ENCODE measurements around the gene NR2F1-AS1.

NR2F1-AS1 gene

DNA sequence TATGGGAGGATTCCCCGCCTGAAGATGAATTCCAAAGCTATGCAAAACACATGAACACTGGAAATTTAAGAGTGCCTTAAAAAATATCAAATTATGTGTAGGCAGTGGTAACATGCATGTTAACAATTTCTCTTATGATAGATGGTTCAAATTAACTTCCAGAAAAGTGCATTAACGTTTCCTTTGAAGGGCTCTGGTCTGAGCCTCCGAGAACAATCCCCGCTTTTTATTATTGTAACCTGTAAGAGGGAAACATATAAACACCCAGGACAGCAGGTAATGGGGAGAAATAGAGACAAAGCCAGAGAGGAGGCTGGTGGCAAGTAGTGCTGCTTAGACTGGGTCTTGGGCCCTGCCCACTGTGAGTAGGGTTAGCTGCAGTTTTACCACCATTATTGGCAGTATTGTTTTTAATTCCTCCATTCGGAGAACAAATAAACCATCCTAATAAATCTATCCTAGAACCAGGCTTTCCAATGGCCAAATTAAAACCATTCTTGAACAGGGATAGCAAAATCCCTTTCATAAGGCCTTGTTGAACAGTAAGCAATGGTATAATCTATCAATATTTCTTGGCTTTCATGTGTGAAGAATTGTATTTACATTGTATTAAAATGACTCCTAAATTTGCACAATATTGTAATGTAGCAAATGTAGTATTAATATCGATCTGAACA, 8.3 kb upstream of the NR2F1-AS1 start:
- DNase-seq, result no peak

DNA sequence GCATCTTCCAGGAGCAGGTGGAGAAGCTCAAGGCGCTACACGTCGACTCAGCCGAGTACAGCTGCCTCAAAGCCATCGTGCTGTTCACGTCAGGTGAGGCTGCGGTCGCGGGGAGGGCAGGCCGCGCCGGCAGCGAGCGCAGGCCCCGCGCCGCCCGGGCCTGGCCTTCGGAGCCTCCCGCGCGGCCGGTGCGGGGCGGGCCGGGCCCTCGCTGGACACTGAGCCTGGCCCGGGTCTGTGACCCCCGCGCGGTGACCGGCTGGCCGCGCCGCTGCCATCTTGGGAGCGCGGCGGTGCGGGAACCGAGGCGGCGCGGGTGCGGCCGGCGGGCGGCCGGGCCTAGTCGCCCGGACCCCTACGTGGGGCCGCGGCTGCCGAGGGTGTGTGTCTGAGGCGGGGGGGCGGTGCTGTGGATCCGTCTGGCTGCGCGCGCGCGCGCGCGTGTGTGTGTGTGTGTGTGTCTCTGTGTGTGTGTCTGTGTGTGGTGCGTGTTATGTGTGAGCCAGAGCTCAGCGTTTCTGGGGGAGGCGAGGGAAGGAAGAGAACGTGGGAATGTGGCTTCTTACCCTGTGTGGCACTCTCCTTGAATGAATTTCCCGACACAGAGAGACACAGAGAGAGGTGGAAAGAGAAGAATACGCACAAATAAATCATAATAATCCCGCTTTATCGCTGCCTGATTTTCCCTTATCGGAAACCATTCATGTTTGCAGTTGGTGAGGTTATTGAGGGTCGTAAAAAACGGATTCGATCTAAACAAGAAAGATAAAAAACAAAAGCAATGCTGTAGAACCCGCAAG, 7.5 kb upstream of the NR2F1-AS1 start:
- no peak for DNase-seq

DNA sequence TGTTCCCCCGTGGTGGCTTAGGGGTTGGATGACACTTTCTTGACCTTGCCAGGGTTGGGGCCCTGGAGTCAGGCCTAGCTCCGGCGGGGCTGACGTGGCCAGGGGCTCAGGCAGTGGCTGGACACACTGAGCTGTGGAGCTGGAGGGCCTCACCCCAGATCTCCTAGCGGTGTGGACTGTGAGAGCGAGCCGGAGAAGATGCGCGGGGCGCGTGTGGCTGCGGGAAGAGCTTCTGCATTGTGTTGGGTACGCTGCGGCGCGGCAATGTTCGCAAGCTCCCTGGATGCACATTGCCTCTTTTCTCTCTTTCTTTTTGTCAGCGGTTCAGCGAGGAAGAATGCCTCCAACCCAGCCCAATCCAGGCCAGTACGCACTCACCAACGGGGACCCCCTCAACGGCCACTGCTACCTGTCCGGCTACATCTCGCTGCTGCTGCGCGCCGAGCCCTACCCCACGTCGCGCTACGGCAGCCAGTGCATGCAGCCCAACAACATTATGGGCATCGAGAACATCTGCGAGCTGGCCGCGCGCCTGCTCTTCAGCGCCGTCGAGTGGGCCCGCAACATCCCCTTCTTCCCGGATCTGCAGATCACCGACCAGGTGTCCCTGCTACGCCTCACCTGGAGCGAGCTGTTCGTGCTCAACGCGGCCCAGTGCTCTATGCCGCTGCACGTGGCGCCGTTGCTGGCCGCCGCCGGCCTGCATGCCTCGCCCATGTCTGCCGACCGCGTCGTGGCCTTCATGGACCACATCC, 6.8 kb upstream of the NR2F1-AS1 start:
- no peak for DNase-seq

DNA sequence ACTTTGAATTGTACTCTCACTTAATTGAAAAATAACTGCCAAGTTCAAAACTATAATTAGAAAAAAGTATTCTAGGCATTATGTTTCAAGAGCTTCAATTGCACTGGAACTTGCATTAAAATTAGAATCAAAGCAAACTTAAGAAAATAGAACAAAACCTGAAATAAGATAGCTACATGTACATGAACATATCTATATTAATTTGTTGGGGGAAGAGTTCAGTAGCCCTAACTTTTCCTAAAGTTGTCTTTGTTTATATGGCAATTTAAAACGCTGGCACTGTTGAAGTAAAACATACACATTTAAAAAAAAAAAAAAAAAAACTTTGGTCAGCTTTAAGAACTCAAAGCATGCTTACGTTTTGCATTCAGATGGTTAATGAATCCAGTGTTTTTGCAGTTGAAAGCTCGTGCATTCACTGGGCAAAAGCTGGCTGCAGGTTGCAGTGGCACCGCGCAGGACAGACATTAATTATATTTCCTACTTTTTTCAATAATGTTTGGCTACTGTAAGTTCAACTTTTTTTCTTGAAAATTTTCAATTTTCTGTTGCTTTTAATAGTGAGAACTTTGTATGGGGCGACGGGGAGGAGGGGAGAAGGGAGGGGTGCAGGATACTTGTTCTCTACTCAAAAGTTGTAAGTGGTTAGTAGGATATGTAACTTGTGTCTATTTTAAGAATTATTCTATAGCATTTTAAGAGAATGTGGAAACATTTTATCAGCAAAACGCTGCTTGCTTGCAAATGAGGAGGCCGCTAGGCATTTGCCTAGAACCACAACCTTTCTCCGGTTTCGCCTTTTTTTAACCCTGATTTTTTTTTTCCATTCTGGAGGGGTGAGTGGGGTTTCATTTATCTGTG, 5.9 kb upstream of the NR2F1-AS1 start:
- no peak for DNase-seq

DNA sequence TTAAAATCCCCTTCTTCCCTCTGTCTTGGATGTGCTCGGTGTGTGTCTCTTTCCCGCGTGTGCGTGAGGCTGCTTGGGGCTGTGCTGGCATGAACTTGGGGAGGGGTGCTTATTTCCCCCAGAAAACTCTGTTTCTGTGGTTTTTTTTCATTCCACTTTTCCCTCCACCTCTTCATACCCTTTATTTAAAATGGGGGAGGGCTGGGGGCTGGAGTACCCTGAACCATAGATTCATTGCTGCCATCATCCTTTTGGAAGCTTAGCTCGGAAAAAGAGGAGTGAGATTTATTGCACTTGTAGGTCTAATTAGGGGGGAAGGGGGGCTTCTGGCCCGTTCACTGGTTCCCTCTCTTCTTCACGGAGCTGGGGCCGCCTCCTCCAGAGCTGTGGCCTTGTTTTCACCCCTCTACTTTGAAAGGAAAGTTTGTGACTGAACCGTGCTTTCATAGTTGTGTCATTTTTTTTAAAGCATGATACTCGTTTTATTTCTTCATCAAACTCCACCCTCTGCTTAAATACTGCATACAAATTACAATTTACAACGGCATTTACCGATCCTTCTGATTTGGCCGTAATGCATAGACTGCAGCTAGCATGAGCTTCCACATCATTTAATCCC, 4.9 kb upstream of the NR2F1-AS1 start:
- DNase-seq, result no peak

DNA sequence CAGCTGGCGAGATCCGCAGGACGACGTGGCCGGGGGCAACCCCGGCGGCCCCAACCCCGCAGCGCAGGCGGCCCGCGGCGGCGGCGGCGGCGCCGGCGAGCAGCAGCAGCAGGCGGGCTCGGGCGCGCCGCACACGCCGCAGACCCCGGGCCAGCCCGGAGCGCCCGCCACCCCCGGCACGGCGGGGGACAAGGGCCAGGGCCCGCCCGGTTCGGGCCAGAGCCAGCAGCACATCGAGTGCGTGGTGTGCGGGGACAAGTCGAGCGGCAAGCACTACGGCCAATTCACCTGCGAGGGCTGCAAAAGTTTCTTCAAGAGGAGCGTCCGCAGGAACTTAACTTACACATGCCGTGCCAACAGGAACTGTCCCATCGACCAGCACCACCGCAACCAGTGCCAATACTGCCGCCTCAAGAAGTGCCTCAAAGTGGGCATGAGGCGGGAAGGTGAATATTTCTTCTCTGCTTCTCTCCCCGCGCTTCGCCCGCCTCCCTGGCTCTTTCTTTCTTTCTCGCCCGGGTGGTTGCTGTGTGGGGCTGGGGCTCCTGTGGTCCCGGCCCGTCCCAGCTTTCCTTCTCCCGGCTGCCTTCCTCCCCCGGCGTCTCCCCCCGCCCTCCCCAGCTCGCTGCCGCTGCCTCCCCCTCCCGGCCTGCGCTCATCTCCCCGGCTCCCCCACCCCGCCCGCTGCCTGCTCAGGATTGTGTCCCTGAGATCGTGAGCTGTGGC, 4.2 kb upstream of the NR2F1-AS1 start:
- DNase-seq, result peak; percentile 38

DNA sequence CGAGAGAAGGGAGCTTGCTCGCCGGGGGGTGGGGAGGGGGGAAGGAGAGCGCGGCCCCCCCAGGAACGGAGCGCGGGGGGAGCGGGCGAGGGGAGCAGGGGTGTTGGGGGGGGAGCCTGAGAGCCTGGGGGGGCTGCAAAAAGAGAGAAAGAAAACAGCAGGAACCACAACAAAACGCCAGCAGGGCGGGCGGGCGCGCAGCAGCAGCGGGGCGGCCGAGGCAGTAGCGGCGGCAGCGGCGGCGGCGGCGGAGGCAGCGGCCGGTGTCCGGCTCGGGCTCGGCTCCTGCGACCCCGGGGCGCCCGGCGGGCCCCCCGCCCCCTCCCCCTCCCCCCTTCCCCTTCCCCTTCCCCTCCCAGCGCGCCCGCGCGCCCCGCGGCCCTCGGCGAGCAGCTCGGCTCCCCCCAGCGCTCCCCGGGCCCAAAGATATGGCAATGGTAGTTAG, 3.6 kb upstream of the NR2F1-AS1 start:
- DNase-seq, result no peak

DNA sequence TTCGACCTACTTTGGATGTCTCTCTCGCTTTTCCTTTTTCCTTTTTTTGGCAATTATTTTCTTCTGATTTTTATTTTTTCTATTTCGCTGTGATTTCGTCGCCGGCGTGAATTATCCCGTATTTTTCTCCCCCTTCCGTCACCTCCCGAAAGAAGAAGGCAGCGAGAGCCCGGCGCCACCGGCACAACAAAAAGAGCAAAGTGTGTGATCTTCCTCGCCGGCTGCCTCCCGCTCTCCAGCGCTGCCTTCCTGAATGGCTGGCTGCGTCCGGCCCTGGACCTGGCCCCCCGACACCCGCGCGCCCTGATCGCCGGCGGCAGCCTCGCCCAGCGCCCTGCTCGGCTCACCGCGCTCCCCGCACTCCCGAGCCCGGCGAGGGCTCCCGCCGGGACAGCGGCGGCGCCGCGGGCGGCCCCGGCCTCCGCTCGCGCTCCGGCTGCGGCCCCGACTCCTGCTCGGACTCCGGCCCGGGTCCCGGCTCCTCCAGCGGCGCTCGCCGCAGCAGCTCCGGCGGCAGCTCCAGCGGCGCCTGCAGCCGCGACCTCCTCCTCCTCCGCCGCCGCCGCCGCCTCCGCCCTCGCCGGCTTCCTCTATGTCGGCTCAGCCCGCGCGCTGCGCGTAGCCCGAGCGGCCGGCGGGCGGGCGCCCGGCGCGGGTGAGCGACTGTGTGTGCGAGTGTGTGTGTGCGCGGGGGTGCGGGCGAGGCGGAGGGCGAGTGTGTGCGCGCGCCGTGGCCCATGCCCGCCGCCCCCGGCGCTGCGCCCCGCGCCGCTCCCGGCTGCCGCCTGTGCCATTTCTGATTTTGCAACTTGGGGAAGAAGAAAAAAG, 3.0 kb upstream of the NR2F1-AS1 start:
- DNase-seq, result peak; percentile 49

DNA sequence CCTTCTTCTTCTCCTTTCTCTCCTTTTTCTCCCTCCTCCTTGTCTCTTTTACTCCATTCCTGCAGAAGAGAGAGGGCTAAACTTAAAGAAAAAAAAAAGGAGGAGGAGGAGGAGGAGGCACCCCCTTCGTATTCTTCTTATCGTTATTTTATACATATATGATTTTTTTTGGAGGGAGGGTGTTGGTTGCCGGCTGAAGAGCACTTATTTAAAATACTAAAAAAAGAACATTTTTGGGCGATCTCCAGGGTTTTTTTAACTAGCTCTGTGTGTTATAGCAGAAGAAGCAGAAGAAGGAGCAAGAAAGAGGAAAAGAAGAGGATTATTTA, 2.4 kb upstream of the NR2F1-AS1 start:
- no peak for DNase-seq

DNA sequence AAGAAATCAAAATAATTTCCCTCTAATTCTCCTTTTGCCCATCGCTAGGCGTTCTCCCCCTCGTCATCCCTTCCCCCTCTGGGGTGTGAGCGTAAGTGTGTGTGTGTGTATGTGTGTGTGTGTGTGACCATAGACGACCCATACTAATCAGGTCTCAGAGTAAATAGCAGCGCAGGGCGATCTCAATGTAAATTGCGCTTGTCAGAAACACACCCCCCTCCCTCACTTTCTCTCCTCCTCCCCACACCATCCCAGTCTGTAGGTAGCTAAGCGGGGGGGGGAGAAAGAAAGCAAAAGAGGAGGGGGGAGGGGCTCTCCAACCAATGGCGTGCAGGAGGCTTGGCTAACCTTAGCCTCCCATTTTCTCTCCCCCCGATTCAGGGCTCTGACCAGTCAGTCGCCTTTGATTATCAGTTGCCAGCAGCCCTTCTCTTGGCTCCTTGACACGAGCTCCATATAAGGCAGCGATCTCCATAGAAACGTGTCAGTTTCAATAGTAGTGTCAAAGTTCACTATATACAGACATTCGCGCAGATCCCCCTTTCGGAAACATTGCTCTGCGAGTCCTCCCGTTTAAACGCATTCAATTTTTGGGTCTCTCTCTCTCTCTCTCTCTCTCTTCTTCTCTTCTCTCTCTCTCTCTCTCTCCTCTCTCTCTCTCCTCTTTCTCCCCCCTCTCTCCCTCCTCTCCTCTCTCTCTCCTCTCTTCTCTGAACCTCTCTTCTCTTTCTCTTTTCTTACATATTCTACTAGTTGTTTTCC, 1.8 kb upstream of the NR2F1-AS1 start, which contains the start of gene NR2F1:
NR2F1 (plus strand) TSS at position 546 of the 762 bp plus-strand sequence. CDS start 1,802 bp downstream, outside the sequence.
- peak; percentile 91 for DNase-seq

DNA sequence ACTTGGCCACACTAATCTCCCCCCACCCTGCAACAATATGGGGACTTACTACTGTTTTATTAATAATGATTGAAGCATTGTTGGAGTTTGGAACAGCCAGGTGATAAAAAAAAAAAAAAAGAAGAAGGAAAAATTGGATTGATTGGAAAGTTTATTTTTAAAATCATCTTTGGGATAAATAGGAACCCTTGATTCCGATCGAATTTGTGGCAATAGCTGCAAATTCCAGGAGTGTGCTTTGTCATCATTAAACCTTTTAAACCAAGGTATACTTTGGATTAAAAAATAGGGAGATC, 1.1 kb upstream of the NR2F1-AS1 start:
- no peak for DNase-seq

DNA sequence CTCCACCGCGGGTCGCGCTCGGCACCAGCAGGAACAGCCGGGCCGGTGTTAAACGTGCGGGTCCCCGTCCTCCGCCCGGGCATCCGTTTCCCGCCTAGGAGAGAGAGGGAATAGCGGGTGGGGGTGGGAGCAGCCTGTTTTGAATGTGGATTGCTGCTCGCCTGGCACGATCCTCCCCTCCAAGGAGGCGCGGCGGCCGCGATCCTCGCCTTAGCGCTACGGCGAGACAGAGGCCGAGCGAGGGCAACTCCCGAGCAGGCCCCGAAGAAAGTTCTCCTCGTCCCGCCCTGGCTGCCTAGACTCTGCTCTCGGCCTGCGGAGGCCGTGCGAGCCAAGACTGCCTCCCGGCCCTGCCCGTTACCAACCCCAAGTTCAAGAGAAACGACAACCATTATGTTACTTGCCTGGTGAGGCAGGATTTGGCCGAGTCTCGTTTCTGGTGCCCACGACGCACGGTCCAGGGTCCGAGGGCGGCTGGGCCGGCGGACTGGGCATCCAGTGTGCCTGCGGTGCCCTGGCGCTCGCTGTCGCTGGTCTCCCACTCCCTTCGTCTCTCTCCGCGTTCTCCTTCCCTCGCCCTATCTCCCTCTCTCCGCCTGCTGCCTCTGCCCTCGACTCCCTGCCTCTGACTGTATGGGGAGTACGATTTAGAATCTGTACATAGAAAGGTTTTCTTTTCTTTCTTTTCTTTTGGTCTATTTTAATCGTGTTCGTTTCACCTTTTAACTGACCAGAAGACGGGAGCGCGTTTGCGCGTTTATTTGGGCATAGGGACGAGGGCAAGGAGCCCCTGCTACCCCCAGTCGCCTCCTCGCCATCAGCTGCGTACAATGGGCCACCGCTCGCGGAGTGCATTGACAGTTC, 724 bp downstream of the NR2F1-AS1 start:
- peak; percentile 37 for DNase-seq

DNA sequence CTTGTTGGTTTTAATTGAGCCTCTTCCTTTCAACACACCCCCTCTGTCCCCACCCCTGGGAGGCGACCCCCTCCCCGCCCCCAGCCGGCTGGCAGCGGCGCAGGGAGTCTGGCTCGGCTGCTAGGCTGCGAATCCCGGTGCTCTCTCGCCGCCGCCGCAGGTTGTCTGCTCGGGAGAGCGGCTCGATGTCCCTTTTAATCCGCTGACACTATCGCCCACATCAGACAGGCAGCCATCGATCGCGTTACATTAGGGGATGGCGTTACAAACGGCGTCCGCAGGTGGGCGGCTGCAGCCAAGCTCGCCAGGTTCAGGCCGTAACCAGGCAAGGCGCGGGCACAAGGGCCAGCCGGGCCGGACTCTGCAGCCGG, 1.3 kb downstream of the NR2F1-AS1 start:
- no peak for DNase-seq

DNA sequence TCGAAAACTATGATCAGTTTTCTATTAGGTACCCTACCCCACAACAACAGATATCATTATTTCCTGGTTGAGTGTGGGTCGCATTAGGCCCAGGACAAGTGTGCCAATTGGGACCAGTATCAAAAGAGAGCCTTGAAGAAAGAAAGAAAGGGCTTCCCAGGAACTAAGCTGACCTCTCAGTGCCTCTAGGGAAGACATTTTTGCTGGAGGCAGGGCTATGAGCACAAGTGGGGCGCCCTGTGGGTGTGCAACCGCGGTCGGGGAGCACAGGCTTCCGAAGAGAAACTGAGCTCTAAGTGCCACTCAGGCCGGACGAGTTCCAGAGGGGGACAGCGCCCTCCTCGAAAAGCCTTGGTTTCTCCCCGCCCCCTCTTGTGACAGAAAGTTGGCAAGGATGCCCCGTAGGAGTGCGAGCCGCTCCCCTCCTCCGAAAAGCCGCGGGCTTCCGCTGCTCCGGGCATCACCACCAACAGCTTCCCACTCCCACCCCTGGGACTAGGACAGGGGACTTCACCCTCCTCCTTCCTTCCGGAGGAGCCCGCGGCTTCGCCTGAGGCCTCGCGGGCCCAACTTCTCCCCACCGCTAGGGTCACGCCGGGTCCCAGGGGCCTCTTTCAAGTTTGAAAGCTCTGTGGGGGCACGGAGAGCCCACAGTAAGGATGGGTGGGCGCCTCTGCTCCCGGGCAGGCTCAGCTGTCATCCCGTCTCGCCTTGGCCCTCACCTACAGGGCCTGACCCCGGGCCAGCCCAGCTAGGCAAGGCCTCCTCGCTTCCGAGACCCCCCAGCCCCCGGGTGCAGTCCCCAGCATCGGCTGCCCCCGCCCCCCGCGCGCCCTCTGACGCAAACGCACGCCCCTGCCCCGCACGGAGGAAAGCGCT, 2.0 kb downstream of the NR2F1-AS1 start:
- no peak for DNase-seq

DNA sequence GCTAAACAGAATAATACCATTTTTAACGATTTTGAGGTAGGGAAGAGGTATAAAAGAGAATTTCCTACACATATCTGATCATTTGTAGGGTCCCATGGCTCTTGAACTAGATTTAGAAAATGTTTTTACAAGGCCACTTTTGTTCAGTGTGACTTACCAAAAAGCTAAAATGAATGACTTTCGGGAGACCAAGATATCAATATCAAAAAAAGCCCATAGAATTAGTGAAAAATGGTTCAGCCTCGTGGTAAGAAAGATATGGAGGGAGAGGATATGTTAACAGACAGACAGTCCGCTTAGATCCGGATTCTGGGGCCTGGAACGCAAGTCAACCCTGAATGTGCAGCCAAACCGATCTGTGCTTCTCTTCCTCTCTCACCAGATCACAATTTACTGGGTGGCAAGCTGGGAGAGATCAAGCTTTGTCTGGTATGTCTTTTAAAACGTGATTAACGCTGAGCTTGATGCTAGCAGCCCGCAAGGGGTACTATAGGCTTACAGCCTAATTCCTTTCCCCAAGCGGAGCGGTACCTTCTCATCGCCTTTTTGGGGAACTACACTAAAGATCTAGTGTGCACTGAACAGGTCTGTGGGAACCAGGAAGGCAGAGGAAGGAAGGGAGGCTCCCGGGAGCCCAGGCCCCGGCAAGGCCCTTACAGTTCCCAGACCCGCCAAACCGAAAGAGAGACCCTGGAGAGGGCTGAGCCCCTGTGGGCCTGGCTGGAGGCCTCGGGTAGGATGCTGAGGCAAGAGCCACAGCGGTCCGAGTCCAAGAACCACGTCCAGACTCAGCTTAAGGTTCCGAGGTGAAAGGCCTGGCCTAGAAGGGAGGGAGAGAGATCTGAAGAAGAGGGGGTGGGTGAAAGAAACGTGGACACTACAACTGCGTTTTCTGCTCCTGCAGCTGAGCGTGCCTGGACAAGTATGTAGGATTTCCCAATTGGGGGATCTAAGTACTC, 2.9 kb downstream of the NR2F1-AS1 start:
- DNase-seq, result no peak

DNA sequence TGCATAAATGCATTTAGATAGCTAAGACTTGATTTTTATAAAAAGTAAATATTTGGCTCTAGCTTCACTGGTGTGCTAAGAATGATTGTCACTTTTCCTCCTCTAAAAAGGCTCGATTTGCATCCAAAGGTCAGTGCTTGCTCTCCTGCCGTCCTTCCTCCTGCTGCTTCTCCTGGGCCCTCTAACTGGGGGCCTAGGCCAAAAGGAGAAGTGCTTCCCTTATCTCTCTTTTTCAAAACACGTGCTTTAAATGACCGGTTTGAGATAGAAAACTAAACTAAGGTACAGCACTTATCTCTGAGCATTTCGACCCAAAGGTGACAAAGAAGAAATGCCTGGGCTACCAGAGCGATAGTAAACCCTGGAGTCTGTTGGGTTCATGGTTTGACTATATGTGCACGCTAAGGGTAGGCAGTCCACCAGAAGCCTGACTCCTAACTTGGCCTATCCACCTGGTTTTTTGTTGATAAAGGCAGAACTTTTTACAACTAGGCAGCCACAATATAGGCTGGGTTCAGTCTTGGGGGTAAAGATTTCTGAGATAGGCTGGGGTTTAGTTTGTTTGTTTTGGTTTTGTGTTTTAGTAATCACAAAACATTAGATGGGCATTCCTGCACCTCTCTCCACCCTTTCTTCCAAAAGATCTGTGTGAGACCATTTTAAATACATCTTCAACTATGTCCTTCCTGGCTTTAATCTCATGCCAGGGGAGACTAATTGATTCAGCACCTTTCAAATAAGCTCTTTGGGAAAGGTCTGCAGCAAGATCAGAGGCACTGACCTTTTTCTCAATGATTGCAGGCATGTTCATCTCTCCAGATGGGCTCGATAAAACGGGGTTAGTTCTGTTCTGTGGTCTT, 3.8 kb downstream of the NR2F1-AS1 start:
- no peak for DNase-seq

All from hematopoietic multipotent progenitor cell treated with erythropoietin and hydrocortisone succinate and interleukin-3 and kit ligand, for 6 days (in vitro differentiated cells).